Endothelial cell of umbilical vein (primary cell): ENCODE measurements around the gene DUOXA2. TPM values are rescaled to one million over a fixed set of nuclear protein-coding genes. Genes with fewer than 3 reads are reported as not detected.
A peak's percentile ranks its signal among the peaks of the same experiment; 100 is the strongest.

Experiments used
- BruUV-seq: library from RNA; stranded (reverse); fragments of 400-500 nt; replicated peaks from 2 replicates; lab custom pipeline; 2021; lab: Mats Ljungman, UMichigan
- CTCF ChIA-PET: fragments of 300-600, 350-600 bp; sonication (Branson Sonifier 250); formaldehyde crosslinking; loops from one replicate; lab custom pipeline; 2021; ENCODE audit warnings: antibody characterized with exemption, inconsistent platforms; lab: Charles Lee
- POLR2A ChIA-PET: fragments of 300-600, 350-600 bp; sonication (Branson Sonifier 250); formaldehyde crosslinking; loops from one replicate; lab custom pipeline; 2021; ENCODE audit warnings: antibody characterized with exemption, inconsistent platforms; lab: Charles Lee
- DNase-seq: peaks from one replicate; pipeline ENCODE4 v3.0.0-alpha.2; 2011; ENCODE audit warnings: low read depth, low spot score
- FAIRE-seq: peaks from 2 replicates; lab custom pipeline; 2011; peaks lifted over from hg19 to GRCh38; lab: Jason Lieb, UNC
- H2AFZ ChIP-seq: 2 replicates; pipeline ENCODE4 v1.6.0; 2012; ENCODE audit warnings: low read depth, low read length, control low read depth, inconsistent platforms
- H3K27ac ChIP-seq: 2 replicates; pipeline ENCODE4 v1.5.1; 2011; ENCODE audit warnings: low read depth, mild to moderate bottlenecking, control low read depth, low read length, moderate library complexity; ENCODE audit not compliant: insufficient read depth
- H3K27me3 ChIP-seq, 2 experiments: 2 replicates each; pipeline versions ENCODE4 v1.6.0 to v1.6.1; 2011; ENCODE audit warnings: low read length in 2 of 2, mixed read lengths in 1 of 2; ENCODE audit not compliant: control insufficient read depth in 2 of 2, insufficient read depth in 2 of 2
- H3K36me3 ChIP-seq, 2 experiments: 2 replicates in 1 of 2; 3 replicates in 1 of 2; pipeline ENCODE4 v1.5.1; 2011; ENCODE audit warnings: low read length in 2 of 2, mild to moderate bottlenecking in 1 of 2, moderate library complexity in 1 of 2; ENCODE audit not compliant: control insufficient read depth in 2 of 2, insufficient read depth in 2 of 2; ENCODE audit errors: extremely low read depth in 1 of 2
- H3K4me1 ChIP-seq: 3 replicates; pipeline ENCODE4 v1.5.1; 2011; ENCODE audit warnings: mild to moderate bottlenecking, low read length; ENCODE audit not compliant: control insufficient read depth, insufficient read depth; ENCODE audit errors: extremely low read depth
- H3K4me2 ChIP-seq: 2 replicates; pipeline ENCODE4 v1.6.1; 2011; ENCODE audit warnings: low read length, control low read depth, mixed read lengths; ENCODE audit not compliant: insufficient read depth
- H3K4me3 ChIP-seq, 3 experiments: fragments of 200-600 bp in 1 of 3; sonication (generic), shearing (Covaris generic) in 1 of 3; replicated peaks in 1 of 3; 2 replicates each; pipeline ENCODE4 v1.5.1; 2011 to 2016; ENCODE audit warnings: control low read depth in 3 of 3, low read length in 3 of 3, mild to moderate bottlenecking in 2 of 3, inconsistent platforms in 1 of 3, low read depth in 1 of 3, moderate library complexity in 1 of 3; ENCODE audit not compliant: insufficient read depth in 1 of 3
- H3K79me2 ChIP-seq: 2 replicates; pipeline ENCODE4 v1.6.0; 2012; ENCODE audit warnings: low read length, inconsistent platforms; ENCODE audit not compliant: control insufficient read depth, insufficient read depth
- H3K9ac ChIP-seq: replicated peaks from 2 replicates; pipeline ENCODE3; 2011; ENCODE audit warnings: low read length, control low read depth; ENCODE audit not compliant: insufficient read depth; ENCODE audit errors: extremely low read depth
- H3K9me1 ChIP-seq: replicated peaks from 3 replicates; pipeline ENCODE4 v1.6.0; 2011; ENCODE audit warnings: mild to moderate bottlenecking, low read length; ENCODE audit not compliant: control insufficient read depth, insufficient read depth; ENCODE audit errors: extremely low read depth
- H3K9me3 ChIP-seq: replicated peaks from 2 replicates; pipeline ENCODE4 v1.5.1; 2012; ENCODE audit warnings: low read length, inconsistent platforms; ENCODE audit not compliant: control insufficient read depth, insufficient read depth
- H4K20me1 ChIP-seq: replicated peaks from 2 replicates; pipeline ENCODE3; 2011; ENCODE audit warnings: mild to moderate bottlenecking, low read length; ENCODE audit not compliant: control insufficient read depth, insufficient read depth; ENCODE audit errors: extremely low read depth
- EZH2 ChIP-seq: IDR thresholded peaks from 2 replicates; pipeline ENCODE4 v1.6.1; 2012; ENCODE audit warnings: borderline replicate concordance, low read depth, mild to moderate bottlenecking, moderate library complexity, low read length, inconsistent platforms; ENCODE audit not compliant: severe bottlenecking
- FOS ChIP-seq: IDR thresholded peaks from 2 replicates; pipeline ENCODE4 v1.6.1; 2011; ENCODE audit warnings: mild to moderate bottlenecking, low read length, moderate library complexity, borderline replicate concordance; ENCODE audit not compliant: insufficient read depth
- GATA2 ChIP-seq: IDR thresholded peaks from 2 replicates; pipeline ENCODE4 v1.7.0; 2011; ENCODE audit warnings: low read depth, mild to moderate bottlenecking, moderate library complexity, mixed read lengths, low read length; ENCODE audit not compliant: insufficient read length, insufficient read depth
- JUN ChIP-seq: IDR thresholded peaks from 2 replicates; pipeline ENCODE4 v1.6.1; 2011; ENCODE audit warnings: borderline replicate concordance, low read depth; ENCODE audit not compliant: insufficient read length, insufficient read depth
- MAX ChIP-seq: IDR thresholded peaks from 2 replicates; pipeline ENCODE4 v1.6.1; 2011; ENCODE audit not compliant: insufficient read depth, insufficient read length
- MYC ChIP-seq: IDR thresholded peaks from one replicate; pipeline ENCODE4 v1.6.1; 2011; ENCODE audit warnings: mild to moderate bottlenecking, low read depth, low read length
- POLR2A ChIP-seq: IDR thresholded peaks from 2 replicates; pipeline ENCODE4 v1.6.1; 2012; ENCODE audit warnings: low read depth, mild to moderate bottlenecking, control low read depth, low read length
- dilution Hi-C: fragments of 300-500 bp; cut with MboI; formaldehyde crosslinking; loops from one replicate; pipeline ENCODE4 v1.15.0; 2019; ENCODE audit warnings: low sequenced_read_pairs; ENCODE audit not compliant: extremely low pct_ligation_motif_present
- intact Hi-C: fragments of 100-400 bp; cut with micrococcal nuclease; formaldehyde crosslinking; loops from one replicate; pipeline ENCODE4 v1.10.0; 2022
- polyA plus RNA-seq, 4 experiments: library from polyadenylated mRNA; depleted of rRNA in 3 of 4; stranded (reverse) in 3 of 4; unstranded in 1 of 4; fragments of >200 nt; gene quantifications; 2 replicates each; pipeline versions ENCODE4 v1.2.1 to v1.2.3, GENCODE V29; 2011 to 2012; ENCODE audit warnings: missing spikeins in 1 of 4
- total RNA-seq: library from RNA; stranded (reverse); gene quantifications from 2 replicates; pipeline ENCODE4 v1.2.3, GENCODE V29; 2021
- TF ChIP-seq, protein P1 (sequence below), 2 donors: IDR thresholded peaks; 1 replicate in 1 of 2; 2 replicates in 1 of 2; pipeline ENCODE4 v1.5.1; 2011; ENCODE audit warnings: low read length in 2 of 2, mild to moderate bottlenecking in 2 of 2, moderate library complexity in 2 of 2, control low read depth in 1 of 2, inconsistent platforms in 1 of 2, low read depth in 1 of 2; ENCODE audit not compliant: insufficient read depth in 1 of 2; ENCODE audit errors: extremely low read depth in 1 of 2

The DUOXA2 gene
- total and polyA plus RNA-seq, 2 donors (not counting 3 experiments of a cell fraction or from before 2014, with no cell fraction given), result not detected

DNA sequence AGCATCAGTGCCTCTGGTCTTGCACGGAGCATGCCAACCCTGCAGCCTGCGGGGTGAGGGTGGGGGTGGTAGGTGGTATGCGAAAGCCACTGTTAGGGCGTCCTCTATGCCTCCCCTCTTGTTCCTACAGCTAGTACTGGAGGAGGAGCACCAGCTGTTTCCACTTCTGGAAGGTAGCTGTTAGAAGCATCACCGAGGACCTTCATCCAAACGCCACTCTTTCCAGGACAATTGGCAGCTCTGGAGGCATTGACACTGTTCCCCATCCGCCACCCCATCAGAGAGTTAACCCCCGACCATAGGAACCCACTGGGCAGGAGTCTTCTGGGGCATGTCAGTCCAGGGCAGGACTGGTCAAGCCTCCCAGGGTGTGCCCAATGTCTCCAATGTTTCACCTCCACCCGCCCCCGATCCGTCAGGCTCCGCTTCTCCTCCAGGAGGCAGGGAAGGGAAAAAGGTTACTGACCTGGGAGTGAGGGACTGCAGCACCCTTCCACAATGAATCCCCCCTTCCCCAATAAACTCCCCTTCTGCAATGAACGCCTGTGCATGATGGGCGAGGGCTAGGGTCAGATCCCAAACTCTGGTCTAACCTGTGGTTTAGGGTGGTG is 641 bp upstream of the DUOXA2 start:
- Histone ChIP-seq H3K4me2 (no peak overlapping the region), H3K9me1 (no peaks in the 10 kb centered on the region), H3K79me2 (no peaks in the 10 kb centered on the region), H3K9me3 (no peaks in the 10 kb centered on the region), H3K27me3 (peaks cover 79 to 87% of the 10 kb centered on the region in 2 experiments), H3K4me3 (no peak overlapping the region), H3K4me1 (peaks cover 4% of the 10 kb centered on the region), H4K20me1 (no peaks in the 10 kb centered on the region), H2AFZ (no peak overlapping the region), H3K36me3 (no peaks in the 10 kb centered on the region), H3K9ac (no peak overlapping the region), H3K27ac (no peak overlapping the region)
- CTCF ChIA-PET, result interaction anchor here (0.6 to 1.6 kb wide), 2 partner anchors 13 to 192 kb away, joined by 3 to 7 read pairs; no protein-coding TSS in a partner anchor
- FAIRE-seq, result no peak
- no peak for DNase-seq
- intact Hi-C loops (no loop called here), dilution Hi-C loops (no loop called here)
- no peak for TF ChIP-seq MYC
- TF ChIP-seq GATA2, result no peak
- no peak for TF ChIP-seq FOS
- TF ChIP-seq JUN, result no peak
- TF ChIP-seq MAX, result no peak
- no peak for TF ChIP-seq POLR2A
- TF ChIP-seq, protein P1, sequence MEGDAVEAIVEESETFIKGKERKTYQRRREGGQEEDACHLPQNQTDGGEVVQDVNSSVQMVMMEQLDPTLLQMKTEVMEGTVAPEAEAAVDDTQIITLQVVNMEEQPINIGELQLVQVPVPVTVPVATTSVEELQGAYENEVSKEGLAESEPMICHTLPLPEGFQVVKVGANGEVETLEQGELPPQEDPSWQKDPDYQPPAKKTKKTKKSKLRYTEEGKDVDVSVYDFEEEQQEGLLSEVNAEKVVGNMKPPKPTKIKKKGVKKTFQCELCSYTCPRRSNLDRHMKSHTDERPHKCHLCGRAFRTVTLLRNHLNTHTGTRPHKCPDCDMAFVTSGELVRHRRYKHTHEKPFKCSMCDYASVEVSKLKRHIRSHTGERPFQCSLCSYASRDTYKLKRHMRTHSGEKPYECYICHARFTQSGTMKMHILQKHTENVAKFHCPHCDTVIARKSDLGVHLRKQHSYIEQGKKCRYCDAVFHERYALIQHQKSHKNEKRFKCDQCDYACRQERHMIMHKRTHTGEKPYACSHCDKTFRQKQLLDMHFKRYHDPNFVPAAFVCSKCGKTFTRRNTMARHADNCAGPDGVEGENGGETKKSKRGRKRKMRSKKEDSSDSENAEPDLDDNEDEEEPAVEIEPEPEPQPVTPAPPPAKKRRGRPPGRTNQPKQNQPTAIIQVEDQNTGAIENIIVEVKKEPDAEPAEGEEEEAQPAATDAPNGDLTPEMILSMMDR (IDR thresholded peaks at IDR 0.05; ENCODE audit: extremely low read depth in 1 of 2, insufficient read depth in 1 of 2, low read depth in 1 of 2, low read length in 2 of 2), result no peak
- TF ChIP-seq EZH2, result peak; percentile 68
- POLR2A ChIA-PET, result no interaction called here
- no TSS peak for BruUV-seq
